GM10847 (cell line): ENCODE results near the gene KCNJ13.

Experiments
- POLR2A ChIP-seq: IDR thresholded peaks from 2 replicates; pipeline ENCODE4 v1.6.1; 2011; ENCODE audit not compliant: insufficient read length; ENCODE audit errors: extremely low read depth

KCNJ13 gene

GRCh38 chr2:232728785-232729184 is 47.6 kb downstream of the KCNJ13 start:
- no peak for TF ChIP-seq POLR2A

GRCh38 chr2:232723027-232723426 is 53.3 kb downstream of the KCNJ13 start:
- TF ChIP-seq POLR2A, result no peak

- no peak for TF ChIP-seq POLR2A
Measured at GRCh38 chr2:232721882-232722281, 54.5 kb downstream of the KCNJ13 start.

GRCh38 chr2:232721261-232721660 is 55.1 kb downstream of the KCNJ13 start:
- TF ChIP-seq POLR2A, result no peak
